AG09319 (cell line): Measurements from ENCODE around the gene ZNRF3.
"Not testable (repeated sequence)": the region's sequence is repeated elsewhere in the genome, so short reads cannot be mapped to it uniquely, and the experiment has no call there.

Experiments used
- DNase-seq: peaks from one replicate; pipeline ENCODE4 v3.0.0-alpha.2; 2010; ENCODE audit warnings: low read depth; ENCODE audit errors: extremely low read depth
- TF ChIP-seq, protein P1 (sequence below): IDR thresholded peaks from 2 replicates; pipeline ENCODE4 v1.5.1; 2011; ENCODE audit warnings: low read depth, mild to moderate bottlenecking, inconsistent platforms, low read length, moderate library complexity

Gene ZNRF3

DNA sequence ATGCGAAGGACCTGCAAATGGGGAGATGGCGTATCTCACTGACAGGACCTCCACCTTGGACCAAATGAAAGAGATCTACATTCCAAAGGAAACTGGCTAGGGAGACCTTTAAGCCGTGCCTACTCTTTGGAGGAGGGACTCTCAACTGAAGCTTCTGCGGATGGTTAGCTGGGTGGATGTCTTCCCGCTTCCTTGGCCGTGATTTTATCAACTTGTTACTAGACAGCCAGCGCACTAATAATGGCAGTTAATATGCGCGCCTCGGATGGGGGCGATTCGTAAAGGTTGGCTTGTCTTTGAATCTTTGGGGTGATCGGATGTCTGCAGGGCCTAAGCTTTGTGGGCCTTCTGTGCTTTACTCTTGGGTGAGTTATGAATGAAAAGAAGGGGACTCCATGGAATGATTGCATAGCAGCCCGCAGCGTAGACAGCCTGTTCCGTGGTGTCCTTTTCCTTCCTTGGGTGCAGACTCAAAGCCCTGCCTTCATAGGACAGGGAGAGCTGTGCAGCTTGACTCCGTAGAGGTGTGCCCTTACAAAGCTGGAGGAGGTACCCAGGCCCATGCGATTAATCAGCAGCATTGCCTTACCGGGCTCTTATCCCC is 1.5 kb downstream of the ZNRF3 start:
- DNase-seq: no peak
- TF ChIP-seq, protein P1, sequence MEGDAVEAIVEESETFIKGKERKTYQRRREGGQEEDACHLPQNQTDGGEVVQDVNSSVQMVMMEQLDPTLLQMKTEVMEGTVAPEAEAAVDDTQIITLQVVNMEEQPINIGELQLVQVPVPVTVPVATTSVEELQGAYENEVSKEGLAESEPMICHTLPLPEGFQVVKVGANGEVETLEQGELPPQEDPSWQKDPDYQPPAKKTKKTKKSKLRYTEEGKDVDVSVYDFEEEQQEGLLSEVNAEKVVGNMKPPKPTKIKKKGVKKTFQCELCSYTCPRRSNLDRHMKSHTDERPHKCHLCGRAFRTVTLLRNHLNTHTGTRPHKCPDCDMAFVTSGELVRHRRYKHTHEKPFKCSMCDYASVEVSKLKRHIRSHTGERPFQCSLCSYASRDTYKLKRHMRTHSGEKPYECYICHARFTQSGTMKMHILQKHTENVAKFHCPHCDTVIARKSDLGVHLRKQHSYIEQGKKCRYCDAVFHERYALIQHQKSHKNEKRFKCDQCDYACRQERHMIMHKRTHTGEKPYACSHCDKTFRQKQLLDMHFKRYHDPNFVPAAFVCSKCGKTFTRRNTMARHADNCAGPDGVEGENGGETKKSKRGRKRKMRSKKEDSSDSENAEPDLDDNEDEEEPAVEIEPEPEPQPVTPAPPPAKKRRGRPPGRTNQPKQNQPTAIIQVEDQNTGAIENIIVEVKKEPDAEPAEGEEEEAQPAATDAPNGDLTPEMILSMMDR: no peak

DNA sequence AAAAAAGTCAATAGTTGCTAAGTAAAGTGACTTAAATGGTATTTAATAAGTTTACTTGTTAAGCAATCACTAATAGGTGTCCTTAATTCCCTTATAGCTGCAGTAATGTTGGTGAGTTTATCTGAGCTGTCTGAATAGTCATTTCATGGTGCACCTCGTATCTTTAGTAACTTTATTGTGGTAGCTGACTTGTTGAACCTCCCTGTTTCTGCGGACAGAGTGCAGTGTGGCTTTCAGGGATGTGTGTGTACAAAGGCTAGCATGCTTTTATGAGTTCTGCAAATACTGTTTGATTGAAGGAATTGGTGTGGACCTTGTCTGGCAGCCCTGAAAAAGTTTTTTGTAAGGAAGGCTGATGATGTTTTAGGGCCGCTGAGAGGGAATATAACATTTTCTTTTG is 2.6 kb downstream of the ZNRF3 start:
- no peak for DNase-seq
- TF ChIP-seq, protein P1: no peak

DNA sequence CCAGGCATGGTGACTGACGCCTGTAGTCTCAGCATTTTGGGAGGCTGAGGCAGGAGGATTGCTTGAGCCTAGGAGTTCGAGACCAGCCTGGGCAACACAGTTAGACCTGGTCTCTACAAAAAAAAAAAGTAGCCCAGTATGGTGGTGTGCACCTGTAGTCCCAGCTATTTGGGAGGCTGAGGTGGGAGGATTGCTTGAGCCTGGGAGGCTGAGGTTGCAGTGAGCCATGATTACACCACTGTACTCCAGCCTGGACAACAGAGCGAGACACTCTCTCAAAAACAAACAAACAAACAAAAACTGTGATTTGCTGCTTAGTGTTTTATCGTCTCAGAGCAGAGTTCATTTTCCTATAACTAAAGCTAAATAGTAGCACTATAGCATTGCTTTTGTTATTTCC is 3.3 kb downstream of the ZNRF3 start:
- not testable (repeated sequence) for DNase-seq

DNA sequence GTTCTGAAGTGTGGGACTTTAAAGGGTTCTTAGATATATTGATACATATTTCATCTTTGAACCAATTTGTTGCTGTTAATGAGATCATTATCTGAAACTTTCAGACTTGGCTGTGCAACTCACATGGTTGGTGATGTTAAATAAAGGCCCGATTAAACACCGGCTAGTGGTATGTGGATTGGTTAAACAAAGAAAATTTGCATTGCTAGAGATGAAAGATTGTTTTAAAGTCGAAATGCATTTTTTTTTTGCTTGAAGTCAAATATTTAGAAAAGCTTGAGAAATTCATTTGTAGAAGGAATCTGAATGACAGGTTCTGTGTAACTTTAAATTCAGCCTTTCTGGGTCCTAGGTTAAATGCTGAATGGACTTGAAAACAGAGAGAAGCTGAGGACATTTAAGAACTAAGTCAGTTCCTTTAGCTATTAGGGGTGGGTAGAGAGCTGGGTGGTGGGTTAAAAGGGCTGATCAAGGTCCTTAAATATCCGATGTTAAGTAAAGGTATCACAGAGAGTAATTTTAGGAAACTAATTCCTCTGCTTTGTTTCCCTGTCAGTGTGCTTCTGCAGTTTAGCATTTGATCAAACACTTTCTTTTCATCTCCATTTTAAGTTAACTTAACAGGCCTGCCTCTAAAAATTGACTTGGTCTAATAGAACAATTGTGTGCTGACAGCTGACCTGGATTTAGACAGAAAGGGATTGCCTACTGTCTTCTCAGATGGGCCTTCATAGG is 4.5 kb downstream of the ZNRF3 start:
- TF ChIP-seq, protein P1: no peak
- no peak for DNase-seq

DNA sequence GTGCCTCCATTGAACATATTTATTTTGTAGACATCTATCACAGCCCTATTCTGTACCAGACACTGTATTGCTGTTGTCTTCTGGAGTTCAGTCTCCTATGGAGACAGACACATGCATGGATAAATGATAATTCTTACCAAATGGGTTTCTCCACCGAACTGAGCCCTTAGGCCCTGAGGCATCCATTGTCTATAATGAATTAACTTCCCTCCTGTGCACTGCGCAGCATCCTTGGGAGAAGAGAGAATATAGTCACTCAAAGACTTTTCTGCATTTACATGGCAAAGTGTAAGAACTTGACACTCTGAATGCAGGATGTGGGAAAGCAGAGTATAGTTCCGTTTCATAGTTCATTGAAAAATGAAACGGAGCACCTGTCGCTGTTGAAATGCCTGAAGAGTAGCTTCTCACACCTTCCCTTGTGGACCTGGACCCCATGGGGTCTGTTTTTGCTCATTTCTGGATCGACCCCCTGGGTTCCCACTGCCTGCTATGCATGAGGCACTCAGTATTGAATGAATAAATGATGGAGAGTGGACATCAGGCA is 6.2 kb downstream of the ZNRF3 start:
- DNase-seq: no peak

DNA sequence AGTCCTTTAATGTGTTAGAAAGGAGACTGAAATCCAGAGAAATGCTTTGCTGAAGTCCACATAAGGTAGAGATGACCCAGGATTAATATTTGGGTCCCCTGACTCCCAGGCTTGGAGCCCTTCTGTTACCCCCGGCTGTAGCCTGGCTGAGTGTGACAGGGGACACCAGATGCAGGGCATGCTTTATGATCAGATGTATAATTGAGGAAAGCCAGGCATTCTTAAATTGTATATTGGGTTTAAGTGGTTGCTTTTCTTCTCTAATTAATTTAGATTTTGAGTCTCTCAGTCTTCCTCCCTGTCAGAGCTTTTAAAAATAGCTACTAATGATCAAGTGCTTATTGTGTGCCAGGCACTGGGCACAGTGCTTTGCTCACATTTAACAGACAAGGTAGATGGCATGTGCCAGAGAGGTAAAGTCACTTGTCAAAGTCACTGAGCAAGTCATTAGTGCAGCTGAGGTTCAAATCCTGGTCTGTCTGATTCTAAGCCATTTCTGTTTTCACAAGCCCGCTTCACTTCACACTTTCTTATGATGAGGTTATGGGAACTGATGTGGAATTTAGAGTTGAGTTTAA is 7.9 kb downstream of the ZNRF3 start:
- no peak for DNase-seq
- TF ChIP-seq, protein P1: no peak

More for the DNA sequence above, 6.2 kb downstream of the ZNRF3 start:
- TF ChIP-seq, protein P1: no peak

DNA sequence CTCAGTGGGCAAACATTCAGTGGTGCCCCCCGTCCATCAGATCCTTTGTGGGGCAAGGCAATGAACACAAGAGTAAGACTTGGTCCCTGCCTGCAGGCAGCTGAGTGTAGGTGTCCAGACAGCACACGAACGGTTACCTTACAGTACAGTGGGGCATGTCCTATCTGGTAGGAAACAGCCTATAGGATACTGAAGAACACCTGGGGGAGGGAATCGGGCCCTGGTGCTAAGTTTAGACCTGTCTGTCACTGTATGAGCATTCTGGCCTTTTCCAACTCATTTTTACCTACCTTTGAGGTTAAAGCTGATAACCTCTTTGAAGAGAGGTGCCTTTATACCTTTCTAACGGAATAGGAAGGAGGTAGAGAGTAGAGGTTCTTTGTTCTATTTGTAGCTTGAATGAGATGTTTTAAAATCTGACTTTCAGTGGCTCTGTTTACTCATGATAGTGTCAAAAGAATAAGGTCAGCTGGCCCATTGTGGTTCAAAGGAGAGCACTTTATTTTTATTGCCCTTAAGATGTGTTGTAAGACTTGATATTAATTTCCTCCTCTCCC is 8.9 kb downstream of the ZNRF3 start:
- DNase-seq: no peak
- TF ChIP-seq, protein P1: no peak
